HG03354 (cell line): ENCODE data around the gene YY1.
"Not testable (repeated sequence)": the region's sequence is repeated elsewhere in the genome, so short reads cannot be mapped to it uniquely, and the experiment has no call there.

Experiments used
- ATAC-seq: cut with Tn5 transposase; IDR thresholded peaks from one replicate; pipeline ENCODE4 v1.9.1; 2021; ENCODE audit warnings: mild to moderate bottlenecking; ENCODE audit not compliant: unreplicated experiment, poor library complexity, severe bottlenecking

The YY1 gene

GRCh38 chr14:100306998-100307765 is 68.2 kb downstream of the YY1 start:
- ATAC-seq = peak; percentile 19

- ATAC-seq = no peak
Observed at GRCh38 chr14:100307766-100308426, 69.0 kb downstream of the YY1 start.

DNA sequence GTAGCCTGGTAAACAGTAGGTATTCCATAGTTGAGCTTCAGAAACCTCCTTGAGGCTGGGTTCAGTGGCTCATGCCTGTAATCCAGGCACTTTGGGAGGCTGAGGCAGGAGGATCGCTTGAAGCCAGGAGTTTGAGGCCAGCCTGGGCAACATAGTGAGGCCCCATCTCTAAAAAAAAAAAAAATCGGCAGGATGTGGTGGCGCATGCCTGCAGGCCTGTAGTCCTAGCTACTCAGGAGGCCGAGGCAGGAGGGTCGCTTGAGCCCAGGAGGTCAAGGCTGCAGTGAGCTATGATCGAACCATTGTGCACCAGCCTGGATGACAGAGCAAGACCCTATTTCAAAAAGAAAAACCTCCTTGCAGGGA is 69.5 kb downstream of the YY1 start:
- ATAC-seq = not testable (repeated sequence)

DNA sequence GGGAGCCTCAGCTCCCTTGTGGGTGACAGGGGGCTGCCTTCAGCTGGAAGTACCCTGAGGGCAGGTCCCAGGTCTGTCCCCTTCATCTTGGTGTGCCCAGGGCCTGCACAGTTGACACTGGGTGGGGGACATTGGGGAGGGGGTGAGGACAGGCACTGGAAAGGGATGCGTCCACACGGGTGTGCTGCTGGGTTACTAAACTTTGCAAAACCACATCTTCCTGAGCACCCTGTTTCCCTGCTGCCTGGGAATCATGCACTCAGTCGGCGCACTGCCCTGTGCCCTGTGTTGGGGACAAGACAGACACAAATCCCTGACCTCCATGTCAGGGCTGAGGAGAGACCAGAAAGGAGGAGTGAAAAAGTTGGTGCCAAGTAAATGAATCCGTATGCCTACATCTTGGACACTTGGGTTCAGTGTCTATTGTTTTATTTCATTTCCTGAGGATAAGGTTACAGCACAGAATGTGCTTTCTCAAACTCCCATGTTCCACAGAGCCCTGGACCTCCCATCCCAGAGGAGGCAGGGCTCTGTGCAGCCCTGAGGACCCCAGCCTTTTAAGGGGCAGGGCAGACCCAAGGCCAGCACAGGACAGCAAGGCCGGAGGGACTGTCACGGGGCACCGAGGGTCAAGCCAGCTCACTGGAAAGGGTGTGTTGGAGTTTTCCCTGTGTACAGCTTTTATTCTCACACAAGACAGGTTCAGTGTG is 70.2 kb downstream of the YY1 start:
- ATAC-seq = no peak

DNA sequence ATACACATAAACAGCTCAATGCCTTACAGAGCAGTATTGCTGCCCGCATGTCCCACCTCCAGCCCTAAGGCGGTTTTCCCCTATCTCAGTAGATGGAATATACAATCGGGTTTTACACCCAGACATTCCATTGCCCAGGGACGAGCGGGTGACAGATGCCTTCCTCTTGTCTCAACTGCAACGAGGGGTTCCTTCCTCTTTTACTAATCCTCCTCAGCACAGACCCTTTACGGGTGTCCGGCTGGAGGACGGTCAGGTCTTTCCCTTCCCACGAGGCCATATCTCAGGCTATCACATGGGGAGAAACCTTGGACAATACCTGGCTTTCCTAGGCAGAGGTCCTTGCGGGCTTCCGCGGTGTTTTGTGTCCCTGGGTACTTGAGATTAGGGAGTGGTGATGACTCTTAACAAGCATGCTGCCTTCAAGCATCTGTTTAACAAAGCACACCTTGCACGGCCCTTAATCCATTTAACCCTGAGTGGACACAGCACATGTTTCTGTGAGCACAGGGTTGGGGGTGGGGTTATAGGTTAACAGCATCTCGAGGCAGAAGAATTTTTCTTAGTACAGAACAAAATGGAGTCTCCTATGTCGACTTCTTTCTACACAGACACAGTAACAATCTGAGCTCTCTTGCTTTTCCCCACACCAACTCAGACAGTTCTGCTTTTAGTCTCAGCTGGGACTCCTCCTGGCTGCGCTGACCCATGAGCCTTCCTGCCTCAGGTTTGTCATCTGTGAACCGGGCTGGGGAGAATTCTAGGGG is 73.3 kb downstream of the YY1 start:
- ATAC-seq = not testable (repeated sequence)

- ATAC-seq = no peak
Observed at GRCh38 chr14:100312877-100313400, 74.0 kb downstream of the YY1 start.

GRCh38 chr14:100313464-100314230 is 74.7 kb downstream of the YY1 start:
- ATAC-seq = no peak

DNA sequence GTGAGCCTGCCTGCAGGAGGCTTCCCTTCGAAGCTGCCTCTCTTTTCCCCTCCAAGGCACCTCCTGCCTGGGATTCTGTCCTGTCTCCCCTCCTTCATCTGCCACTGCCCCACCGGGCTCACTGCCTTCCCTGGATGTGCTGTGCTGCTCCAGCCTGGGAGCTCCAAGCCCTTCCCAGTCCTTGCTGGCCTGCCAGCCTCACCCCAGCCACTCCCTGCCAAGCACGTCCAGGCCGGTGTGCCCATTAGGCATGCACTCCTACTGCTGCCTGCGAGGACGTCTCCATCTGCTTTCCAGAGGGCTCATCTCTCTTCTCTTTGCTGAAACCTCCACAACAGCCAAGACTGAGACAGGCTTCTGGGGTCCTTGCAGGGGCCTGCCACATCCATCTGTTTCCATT is 75.8 kb downstream of the YY1 start:
- no peak for ATAC-seq

DNA sequence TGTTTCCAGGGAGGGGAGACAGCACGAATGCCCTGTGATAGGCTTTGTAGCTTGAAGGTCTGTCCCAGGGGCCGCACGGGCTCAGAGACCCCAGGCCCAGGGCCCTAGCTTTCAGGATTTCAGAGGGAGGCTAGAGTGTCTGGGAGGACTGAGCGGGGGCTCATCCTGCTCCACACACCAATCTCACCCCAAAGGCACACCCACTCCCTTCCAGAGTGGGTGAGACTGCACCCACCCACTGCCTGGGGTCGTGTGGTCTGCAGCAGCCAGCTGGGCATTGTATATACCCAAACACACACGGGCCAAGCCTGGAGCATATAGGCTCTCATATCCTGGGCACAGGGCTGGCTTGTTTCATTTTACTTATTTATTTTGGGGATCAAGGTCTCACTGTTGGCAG is 78.4 kb downstream of the YY1 start:
- no peak for ATAC-seq

DNA sequence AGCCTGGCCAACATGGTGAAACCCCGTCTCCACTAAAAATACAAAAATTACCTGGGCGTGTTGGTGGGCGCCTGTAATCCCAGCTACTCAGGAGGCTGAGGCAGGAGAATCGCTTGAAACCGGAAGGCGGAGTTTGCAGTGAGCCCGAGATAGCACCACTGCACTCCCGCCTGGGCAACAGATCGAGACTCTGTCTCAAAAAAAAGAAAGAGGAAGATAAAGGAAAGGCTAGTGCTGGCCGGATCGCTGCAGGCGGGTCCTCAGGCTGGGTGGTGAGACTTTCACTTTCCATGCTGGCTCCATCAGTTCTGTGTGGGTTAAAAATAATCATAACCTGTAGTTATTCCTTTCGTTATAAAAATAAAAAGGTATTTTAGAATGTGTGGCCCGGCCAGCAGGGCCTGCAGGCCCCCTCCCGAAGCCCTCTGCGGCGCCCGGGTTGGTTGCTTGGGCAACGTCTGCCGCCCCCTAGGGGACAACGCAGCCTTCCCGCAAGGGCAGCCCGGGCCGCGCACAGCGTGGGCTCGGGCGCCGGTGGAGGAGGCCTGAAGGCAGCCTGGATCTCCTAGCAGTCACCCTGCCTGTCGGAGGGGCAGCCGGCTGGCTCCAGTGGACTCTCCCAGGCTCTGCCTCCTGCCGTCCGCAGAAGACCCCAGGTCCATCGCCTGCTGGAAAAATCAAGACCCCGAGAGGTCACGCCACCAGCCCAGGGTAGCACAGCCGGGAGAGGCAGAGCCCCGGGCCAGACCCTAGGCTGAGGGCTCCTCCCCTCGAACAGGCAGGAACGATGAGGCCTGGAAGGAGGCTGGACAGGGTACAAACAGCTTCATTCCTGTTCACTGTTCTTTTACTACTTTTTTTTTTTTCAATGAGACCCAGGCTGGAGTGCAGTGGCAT is 79.2 kb downstream of the YY1 start:
- peak; percentile 93 for ATAC-seq

DNA sequence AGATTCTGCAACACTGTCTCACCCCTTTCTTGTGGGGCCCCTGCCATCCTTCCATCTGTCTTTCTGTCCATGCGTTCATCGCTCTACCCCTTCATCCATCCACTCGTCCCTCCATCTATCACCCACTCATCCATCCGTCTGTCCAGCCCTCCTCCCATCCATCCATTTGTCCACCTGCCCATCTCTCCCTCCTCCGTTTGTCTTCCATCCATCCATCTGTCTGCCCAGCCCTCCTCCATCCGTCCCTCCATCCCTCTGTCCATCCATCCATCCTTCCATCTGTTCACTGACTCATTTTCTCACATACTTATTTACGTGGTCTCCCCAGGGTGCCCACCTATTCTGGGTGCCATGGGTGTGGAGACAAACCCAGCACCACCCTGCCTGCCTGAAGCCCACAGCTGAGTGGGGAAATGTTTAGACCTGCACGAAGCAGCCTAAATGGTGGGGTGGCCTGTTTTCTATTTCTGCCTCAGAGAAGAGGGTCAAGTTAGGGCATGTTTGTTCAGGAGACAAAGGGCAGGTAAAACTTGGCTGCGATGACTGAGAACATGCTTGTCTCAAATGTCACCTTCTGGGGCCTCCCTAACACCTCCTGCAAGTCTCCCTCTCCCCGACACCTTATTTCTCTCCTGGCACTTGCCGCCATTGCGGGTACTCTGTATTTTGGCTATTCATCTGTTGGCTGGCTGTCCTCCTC is 81.4 kb downstream of the YY1 start:
- ATAC-seq = no peak

DNA sequence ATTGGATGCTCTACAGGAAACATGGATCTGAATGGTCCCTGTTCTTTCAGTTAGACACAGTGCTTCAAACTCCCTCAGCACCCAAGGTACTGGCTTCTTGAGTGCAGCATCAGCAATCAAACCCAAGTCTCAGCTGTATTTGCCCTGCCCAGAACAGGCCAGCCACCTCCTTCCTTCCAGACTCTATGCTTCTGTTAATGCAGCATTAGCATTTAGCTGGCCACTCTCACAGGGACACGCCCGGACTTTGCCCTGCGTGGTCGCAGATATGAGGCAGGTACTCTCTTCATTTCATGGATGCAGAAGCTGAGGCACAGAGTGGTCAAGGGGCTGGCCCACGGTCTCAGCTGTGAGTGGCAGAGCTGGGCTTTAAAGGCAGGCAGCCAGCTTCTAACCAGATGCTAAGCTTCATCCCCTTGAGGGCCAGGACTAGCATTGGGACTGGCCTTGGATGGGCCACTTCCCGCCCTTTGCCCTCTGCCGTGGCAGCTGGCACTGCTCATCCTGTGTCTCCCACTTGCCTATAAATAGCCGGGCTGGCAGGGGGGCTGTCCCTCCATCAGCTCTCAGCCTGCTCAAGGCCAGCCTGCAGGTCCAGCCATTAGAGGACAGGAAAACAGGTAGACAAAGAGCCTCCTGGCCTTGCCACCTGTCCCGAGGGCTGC is 82.7 kb downstream of the YY1 start:
- no peak for ATAC-seq

GRCh38 chr14:100322138-100322957 is 83.4 kb downstream of the YY1 start:
- no peak for ATAC-seq

GRCh38 chr14:100323121-100323941 is 84.4 kb downstream of the YY1 start, which contains the start of gene SLC25A47:
TSS of gene SLC25A47 (plus strand) at chr14:100323339. CDS start at chr14:100323415, 76 bp downstream.
- ATAC-seq = no peak

DNA sequence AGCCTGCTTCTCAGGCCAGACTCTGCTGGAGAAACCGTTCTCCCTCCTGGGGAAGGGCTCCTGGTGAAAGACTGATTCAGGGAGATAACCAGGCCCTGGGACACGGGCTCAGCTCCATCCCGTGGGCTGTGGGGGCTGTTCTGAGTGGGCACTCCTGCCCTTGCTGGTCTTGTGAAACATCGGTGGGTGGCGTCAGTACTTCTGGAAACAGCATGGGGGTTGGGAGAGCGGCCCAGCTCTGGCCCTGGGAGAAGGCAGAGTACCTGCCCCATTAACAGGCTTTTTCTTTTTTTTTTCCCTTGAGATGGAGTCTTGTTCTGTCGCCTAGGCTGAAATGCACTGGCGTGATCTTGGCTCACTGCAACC is 85.0 kb downstream of the YY1 start:
- no peak for ATAC-seq
